ENCODE measurements around the gene LSMEM2. TPM values are rescaled to one million over a fixed set of nuclear protein-coding genes. Genes with fewer than 3 reads are reported as not detected.

Gene LSMEM2
- total RNA-seq, 1 donor from 2014 or later = not detected

GRCh38 chr3:50334339-50335075, 55.6 kb downstream of the LSMEM2 start:
- no peak for DNase-seq (ENCODE audit: extremely low read depth, low read depth, low spot score)

GRCh38 chr3:50336452-50337174, 57.7 kb downstream of the LSMEM2 start:
- DNase-seq (ENCODE audit: extremely low read depth, low read depth, low spot score) = no peak

GRCh38 chr3:50337175-50337861, 58.4 kb downstream of the LSMEM2 start:
- no peak for DNase-seq (ENCODE audit: extremely low read depth, low read depth, low spot score)

Other genes starting within 250 kb of the LSMEM2 start
- gene RBM5, start 190.2 kb upstream of the LSMEM2 start, total RNA-seq = 63.9 and 151 TPM in 2 replicates
- 95.6 and 106 TPM in 2 replicates for gene SEMA3F, start 123.8 kb upstream of the LSMEM2 start, total RNA-seq
- not detected in 2 replicates for gene GNAT1, start 87.5 kb upstream of the LSMEM2 start, total RNA-seq
- not detected in 2 replicates for gene SLC38A3, start 73.8 kb upstream of the LSMEM2 start, total RNA-seq
- gene GNAI2, start 42.9 kb upstream of the LSMEM2 start, total RNA-seq = 893 and 1,142 TPM in 2 replicates
- 0.34 and 2.2 TPM in 2 replicates for gene SEMA3B, start 9.9 kb upstream of the LSMEM2 start, total RNA-seq
- gene IFRD2, start 13.3 kb downstream of the LSMEM2 start, total RNA-seq = 60.3 and 72.4 TPM in 2 replicates
- 7.6 and 18.4 TPM in 2 replicates for gene HYAL3, start 20.3 kb downstream of the LSMEM2 start, total RNA-seq
- gene NAA80, start 20.3 kb downstream of the LSMEM2 start, total RNA-seq = 11.8 and 14.0 TPM in 2 replicates
- gene HYAL1, start 24.5 kb downstream of the LSMEM2 start, total RNA-seq = 0.73 and 1.2 TPM in 2 replicates
- gene HYAL2, start 43.7 kb downstream of the LSMEM2 start, total RNA-seq = 676 and 849 TPM in 2 replicates
- 28.0 and 85.3 TPM in 2 replicates for gene TUSC2, start 49.1 kb downstream of the LSMEM2 start, total RNA-seq
- gene RASSF1, start 61.7 kb downstream of the LSMEM2 start, total RNA-seq = 23.8 and 40.5 TPM in 2 replicates
- 0.12 and 0.44 TPM in 2 replicates for gene ZMYND10, start 66.6 kb downstream of the LSMEM2 start, total RNA-seq
- gene NPRL2, start 71.7 kb downstream of the LSMEM2 start, total RNA-seq = 20.9 and 22.7 TPM in 2 replicates
- gene CYB561D2, start 71.8 kb downstream of the LSMEM2 start, total RNA-seq = 16.2 and 19.8 TPM in 2 replicates
- gene TMEM115, start 80.4 kb downstream of the LSMEM2 start, total RNA-seq = 67.2 and 77.0 TPM in 2 replicates
- 0.10 TPM in 1 of 2 replicates, not detected in the other for gene CACNA2D2, start 224.5 kb downstream of the LSMEM2 start, total RNA-seq

Measured in glomerular endothelial cell (primary cell).